ENCODE results near the gene CPN1. TPM values are rescaled to one million over a fixed set of nuclear protein-coding genes. Genes with fewer than 3 reads are reported as not detected.

Gene CPN1
- total RNA-seq, 1 experiment from 2014 or later, result not detected

GRCh38 chr10:100024748-100025147, 56.9 kb downstream of the CPN1 start:
- Mint-ChIP-seq H3K9me3 (ENCODE audit: low read depth, unreplicated experiment) (no peaks in the 10 kb centered on the region), H3K27ac (ENCODE audit: unreplicated experiment) (no peak overlapping the region), H3K27me3 (ENCODE audit: unreplicated experiment) (no peaks in the 10 kb centered on the region), H3K36me3 (ENCODE audit: insufficient read depth, unreplicated experiment) (peaks cover 4% of the 10 kb centered on the region), H3K4me1 (ENCODE audit: low read depth, unreplicated experiment) (peaks cover 9% of the 10 kb centered on the region), H3K4me3 (ENCODE audit: low read depth, unreplicated experiment) (no peak overlapping the region)
- CTCF ChIA-PET, result no interaction called here
- no TSS peak for BruUV-seq (replicated peaks)
- no peak for TF ChIP-seq CTCF (IDR thresholded peaks at IDR 0.05; ENCODE audit: unreplicated experiment)
- intact Hi-C loops (cut with micrococcal nuclease; ENCODE audit: unreplicated experiment), result no loop called here
- no peak for DNase-seq

GRCh38 chr10:100022403-100022802, 59.3 kb downstream of the CPN1 start:
- Mint-ChIP-seq H3K4me3 (ENCODE audit: low read depth, unreplicated experiment) (no peak overlapping the region), H3K9me3 (ENCODE audit: low read depth, unreplicated experiment) (no peaks in the 10 kb centered on the region), H3K36me3 (ENCODE audit: insufficient read depth, unreplicated experiment) (peaks cover 4% of the 10 kb centered on the region), H3K27me3 (ENCODE audit: unreplicated experiment) (no peaks in the 10 kb centered on the region), H3K27ac (ENCODE audit: unreplicated experiment) (no peak overlapping the region), H3K4me1 (ENCODE audit: low read depth, unreplicated experiment) (peaks cover 11% of the 10 kb centered on the region)
- CTCF ChIA-PET, result interaction anchor here (1.0 kb wide), 1 partner anchor 57 kb away, joined by 3 read pairs; no protein-coding TSS in a partner anchor
- no peak for TF ChIP-seq CTCF (IDR thresholded peaks at IDR 0.05; ENCODE audit: unreplicated experiment)
- DNase-seq, result no peak
- BruUV-seq (replicated peaks), result no TSS peak
- intact Hi-C loops (cut with micrococcal nuclease; ENCODE audit: unreplicated experiment), result no loop called here

GRCh38 chr10:100021322-100021721, 60.3 kb downstream of the CPN1 start:
- Mint-ChIP-seq H3K4me3 (ENCODE audit: low read depth, unreplicated experiment) (no peak overlapping the region), H3K36me3 (ENCODE audit: insufficient read depth, unreplicated experiment) (peaks cover 4% of the 10 kb centered on the region), H3K9me3 (ENCODE audit: low read depth, unreplicated experiment) (no peaks in the 10 kb centered on the region), H3K27ac (ENCODE audit: unreplicated experiment) (no peak overlapping the region), H3K4me1 (ENCODE audit: low read depth, unreplicated experiment) (peaks cover 11% of the 10 kb centered on the region), H3K27me3 (ENCODE audit: unreplicated experiment) (no peaks in the 10 kb centered on the region)
- no TSS peak for BruUV-seq (replicated peaks)
- intact Hi-C loops (cut with micrococcal nuclease; ENCODE audit: unreplicated experiment), result no loop called here
- CTCF ChIA-PET, result interaction anchor here (0.7 to 1.5 kb wide), 2 partner anchors 12 to 348 kb away, joined by 3 to 5 read pairs; partner anchors contain the start of gene DNMBP
- TF ChIP-seq CTCF (IDR thresholded peaks at IDR 0.05; ENCODE audit: unreplicated experiment), result no peak
- DNase-seq, result no peak

GRCh38 chr10:100020886-100021253, 60.8 kb downstream of the CPN1 start:
- Mint-ChIP-seq H3K36me3 (ENCODE audit: insufficient read depth, unreplicated experiment) (peaks cover 4% of the 10 kb centered on the region), H3K9me3 (ENCODE audit: low read depth, unreplicated experiment) (no peaks in the 10 kb centered on the region), H3K4me3 (ENCODE audit: low read depth, unreplicated experiment) (no peak overlapping the region), H3K4me1 (ENCODE audit: low read depth, unreplicated experiment) (peaks cover 11% of the 10 kb centered on the region), H3K27me3 (ENCODE audit: unreplicated experiment) (no peaks in the 10 kb centered on the region), H3K27ac (ENCODE audit: unreplicated experiment) (no peak overlapping the region)
- no TSS peak for BruUV-seq (replicated peaks)
- CTCF ChIA-PET, result interaction anchor here (0.7 to 1.5 kb wide), 2 partner anchors 11 to 348 kb away, joined by 3 to 5 read pairs; partner anchors contain the start of gene DNMBP
- intact Hi-C loops (cut with micrococcal nuclease; ENCODE audit: unreplicated experiment), result no loop called here
- no peak for TF ChIP-seq CTCF (IDR thresholded peaks at IDR 0.05; ENCODE audit: unreplicated experiment)
- no peak for DNase-seq
